ENCODE measurements around the gene ARHGEF2.

DNA sequence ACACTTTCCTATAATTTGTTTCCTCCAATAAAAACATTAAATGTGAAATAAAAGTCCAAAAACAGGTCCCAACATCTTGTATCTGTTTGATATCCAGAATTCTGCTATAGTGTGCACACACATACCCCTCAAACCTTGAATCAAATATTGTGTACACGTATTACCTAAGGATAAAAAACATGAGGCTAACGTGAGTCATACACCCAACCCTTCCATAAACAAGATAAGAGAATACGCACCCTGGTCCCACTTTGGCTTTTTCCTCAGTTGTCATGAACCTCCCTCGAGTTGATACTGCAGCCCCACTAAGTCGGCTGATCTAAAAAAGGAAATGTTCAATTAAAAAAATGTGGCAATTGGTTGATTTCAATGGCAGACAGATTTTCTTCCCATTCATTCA is 49.3 kb downstream of the ARHGEF2 start:
- TF ChIP-seq SMC3 (IDR thresholded peaks at IDR 0.05): no peak
- TF ChIP-seq POLR2A (IDR thresholded peaks at IDR 0.05; ENCODE audit: low read length): no peak
- TF ChIP-seq, protein P1, sequence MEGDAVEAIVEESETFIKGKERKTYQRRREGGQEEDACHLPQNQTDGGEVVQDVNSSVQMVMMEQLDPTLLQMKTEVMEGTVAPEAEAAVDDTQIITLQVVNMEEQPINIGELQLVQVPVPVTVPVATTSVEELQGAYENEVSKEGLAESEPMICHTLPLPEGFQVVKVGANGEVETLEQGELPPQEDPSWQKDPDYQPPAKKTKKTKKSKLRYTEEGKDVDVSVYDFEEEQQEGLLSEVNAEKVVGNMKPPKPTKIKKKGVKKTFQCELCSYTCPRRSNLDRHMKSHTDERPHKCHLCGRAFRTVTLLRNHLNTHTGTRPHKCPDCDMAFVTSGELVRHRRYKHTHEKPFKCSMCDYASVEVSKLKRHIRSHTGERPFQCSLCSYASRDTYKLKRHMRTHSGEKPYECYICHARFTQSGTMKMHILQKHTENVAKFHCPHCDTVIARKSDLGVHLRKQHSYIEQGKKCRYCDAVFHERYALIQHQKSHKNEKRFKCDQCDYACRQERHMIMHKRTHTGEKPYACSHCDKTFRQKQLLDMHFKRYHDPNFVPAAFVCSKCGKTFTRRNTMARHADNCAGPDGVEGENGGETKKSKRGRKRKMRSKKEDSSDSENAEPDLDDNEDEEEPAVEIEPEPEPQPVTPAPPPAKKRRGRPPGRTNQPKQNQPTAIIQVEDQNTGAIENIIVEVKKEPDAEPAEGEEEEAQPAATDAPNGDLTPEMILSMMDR (IDR thresholded peaks at IDR 0.05): no peak
- TF ChIP-seq, protein P2, sequence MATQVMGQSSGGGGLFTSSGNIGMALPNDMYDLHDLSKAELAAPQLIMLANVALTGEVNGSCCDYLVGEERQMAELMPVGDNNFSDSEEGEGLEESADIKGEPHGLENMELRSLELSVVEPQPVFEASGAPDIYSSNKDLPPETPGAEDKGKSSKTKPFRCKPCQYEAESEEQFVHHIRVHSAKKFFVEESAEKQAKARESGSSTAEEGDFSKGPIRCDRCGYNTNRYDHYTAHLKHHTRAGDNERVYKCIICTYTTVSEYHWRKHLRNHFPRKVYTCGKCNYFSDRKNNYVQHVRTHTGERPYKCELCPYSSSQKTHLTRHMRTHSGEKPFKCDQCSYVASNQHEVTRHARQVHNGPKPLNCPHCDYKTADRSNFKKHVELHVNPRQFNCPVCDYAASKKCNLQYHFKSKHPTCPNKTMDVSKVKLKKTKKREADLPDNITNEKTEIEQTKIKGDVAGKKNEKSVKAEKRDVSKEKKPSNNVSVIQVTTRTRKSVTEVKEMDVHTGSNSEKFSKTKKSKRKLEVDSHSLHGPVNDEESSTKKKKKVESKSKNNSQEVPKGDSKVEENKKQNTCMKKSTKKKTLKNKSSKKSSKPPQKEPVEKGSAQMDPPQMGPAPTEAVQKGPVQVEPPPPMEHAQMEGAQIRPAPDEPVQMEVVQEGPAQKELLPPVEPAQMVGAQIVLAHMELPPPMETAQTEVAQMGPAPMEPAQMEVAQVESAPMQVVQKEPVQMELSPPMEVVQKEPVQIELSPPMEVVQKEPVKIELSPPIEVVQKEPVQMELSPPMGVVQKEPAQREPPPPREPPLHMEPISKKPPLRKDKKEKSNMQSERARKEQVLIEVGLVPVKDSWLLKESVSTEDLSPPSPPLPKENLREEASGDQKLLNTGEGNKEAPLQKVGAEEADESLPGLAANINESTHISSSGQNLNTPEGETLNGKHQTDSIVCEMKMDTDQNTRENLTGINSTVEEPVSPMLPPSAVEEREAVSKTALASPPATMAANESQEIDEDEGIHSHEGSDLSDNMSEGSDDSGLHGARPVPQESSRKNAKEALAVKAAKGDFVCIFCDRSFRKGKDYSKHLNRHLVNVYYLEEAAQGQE (IDR thresholded peaks at IDR 0.05): no peak
- TF ChIP-seq NPAS2 (CRISPR knock-in tag; IDR thresholded peaks at IDR 0.05; ENCODE audit: borderline replicate concordance): no peak
- no peak for TF ChIP-seq JUN (IDR thresholded peaks at IDR 0.05)
